HG03025 (cell line): ENCODE results near the gene BUB1.
"Not testable (repeated sequence)": the region's sequence is repeated elsewhere in the genome, so short reads cannot be mapped to it uniquely, and the experiment has no call there.

Experiments
- ATAC-seq: cut with Tn5 transposase; IDR thresholded peaks from one replicate; pipeline ENCODE4 v1.9.1; 2021; ENCODE audit warnings: mild to moderate bottlenecking, moderate library complexity; ENCODE audit not compliant: unreplicated experiment, low FRiP score

Gene BUB1

GRCh38 chr2:110691612-110692258 is 13.9 kb upstream of the BUB1 start:
- no peak for ATAC-seq

GRCh38 chr2:110690083-110690965 is 12.5 kb upstream of the BUB1 start:
- no peak for ATAC-seq

GRCh38 chr2:110688594-110689091 is 10.8 kb upstream of the BUB1 start:
- no peak for ATAC-seq

GRCh38 chr2:110687775-110688484 is 10.1 kb upstream of the BUB1 start:
- not testable (repeated sequence) for ATAC-seq

GRCh38 chr2:110682872-110683271 is 5.0 kb upstream of the BUB1 start:
- no peak for ATAC-seq

GRCh38 chr2:110682267-110682666 is 4.4 kb upstream of the BUB1 start:
- ATAC-seq, result no peak

- no peak for ATAC-seq
Measured at GRCh38 chr2:110680709-110681108, 2.8 kb upstream of the BUB1 start.

- ATAC-seq, result no peak
Measured at GRCh38 chr2:110679865-110680264, 2.0 kb upstream of the BUB1 start.

GRCh38 chr2:110679337-110679707 is 1.5 kb upstream of the BUB1 start:
- ATAC-seq, result no peak

GRCh38 chr2:110678457-110679336 is 834 bp upstream of the BUB1 start:
- no peak for ATAC-seq

- ATAC-seq, result no peak
Measured at GRCh38 chr2:110677080-110677479, 783 bp downstream of the BUB1 start.

GRCh38 chr2:110675679-110676078 is 2.2 kb downstream of the BUB1 start:
- no peak for ATAC-seq

GRCh38 chr2:110674620-110675555 is 3.0 kb downstream of the BUB1 start:
- peak; percentile 77 for ATAC-seq

GRCh38 chr2:110673201-110673600 is 4.7 kb downstream of the BUB1 start:
- no peak for ATAC-seq

GRCh38 chr2:110670826-110671225 is 7.0 kb downstream of the BUB1 start:
- ATAC-seq, result no peak

- ATAC-seq, result no peak
Measured at GRCh38 chr2:110669079-110669478, 8.8 kb downstream of the BUB1 start.

GRCh38 chr2:110667071-110667470 is 10.8 kb downstream of the BUB1 start:
- ATAC-seq, result no peak

- ATAC-seq, result no peak
Measured at GRCh38 chr2:110664135-110664534, 13.7 kb downstream of the BUB1 start.

- no peak for ATAC-seq
Measured at GRCh38 chr2:110662560-110662959, 15.3 kb downstream of the BUB1 start.
